HUES64 (cell line): ENCODE measurements around the gene UGP2.

Experiments
- H3K27ac ChIP-seq: 2 replicates; pipeline ENCODE4 v1.7.0; 2013; ENCODE audit warnings: low read depth, low read length, inconsistent platforms
- H3K27me3 ChIP-seq: 2 replicates; pipeline ENCODE4 v1.6.1; 2013; ENCODE audit warnings: mild to moderate bottlenecking, low read length; ENCODE audit not compliant: insufficient read depth
- H3K36me3 ChIP-seq: 2 replicates; pipeline ENCODE4 v1.6.1; 2013; ENCODE audit warnings: mild to moderate bottlenecking, low read length; ENCODE audit not compliant: insufficient read depth
- H3K4me1 ChIP-seq: 2 replicates; pipeline ENCODE4 v1.6.1; 2013; ENCODE audit warnings: mild to moderate bottlenecking, low read length, moderate library complexity; ENCODE audit not compliant: insufficient read depth
- H3K4me3 ChIP-seq: 2 replicates; pipeline ENCODE4 v1.5.1; 2013; ENCODE audit warnings: mild to moderate bottlenecking, low read length, moderate library complexity
- H3K9ac ChIP-seq: 2 replicates; pipeline ENCODE4 v1.6.1; 2013; ENCODE audit warnings: mild to moderate bottlenecking, low read depth, low read length
- H3K9me3 ChIP-seq: 2 replicates; pipeline ENCODE4 v1.6.1; 2013; ENCODE audit warnings: low read depth, low read length; ENCODE audit not compliant: insufficient read depth
- WGBS: fragments of 150-250, 120-280 bp; methylation state at CpG from one replicate; pipeline ENCODE4 v1.1.7; 2013; ENCODE audit warnings: missing lambda C conversion rate; 5-methylcytosine and 5-hydroxymethylcytosine counted together

UGP2 gene

DNA sequence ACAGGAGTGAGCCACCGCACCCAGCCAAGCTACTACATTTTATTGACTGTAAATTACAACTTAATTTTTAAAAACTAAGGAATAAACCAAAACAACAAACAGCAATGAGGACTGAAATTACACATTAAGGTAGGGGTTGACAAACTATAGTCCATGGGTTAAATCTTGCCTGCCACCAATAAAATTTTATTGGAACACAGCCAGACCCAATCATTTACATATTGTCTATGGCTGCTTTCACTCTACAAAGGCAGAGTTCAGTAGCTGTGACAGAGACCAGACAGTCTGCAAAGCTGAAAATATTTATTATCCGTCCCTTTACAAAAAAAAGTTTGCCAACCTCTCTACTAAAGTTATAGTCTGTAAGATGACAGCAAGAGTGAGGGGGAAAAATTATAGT lies 24.3 kb upstream of the UGP2 start:
- 79% methylated on average over 1 of the region's 2 CpGs for WGBS
- Histone ChIP-seq H3K27me3 (no peaks in the 10 kb centered on the region), H3K9ac (no peak overlapping the region), H3K36me3 (no peaks in the 10 kb centered on the region), H3K4me1 (peaks cover 9% of the 10 kb centered on the region; the same call in 1 of the 2 replicates), H3K4me3 (no peak overlapping the region), H3K9me3 (no peaks in the 10 kb centered on the region), H3K27ac (no peak overlapping the region)

DNA sequence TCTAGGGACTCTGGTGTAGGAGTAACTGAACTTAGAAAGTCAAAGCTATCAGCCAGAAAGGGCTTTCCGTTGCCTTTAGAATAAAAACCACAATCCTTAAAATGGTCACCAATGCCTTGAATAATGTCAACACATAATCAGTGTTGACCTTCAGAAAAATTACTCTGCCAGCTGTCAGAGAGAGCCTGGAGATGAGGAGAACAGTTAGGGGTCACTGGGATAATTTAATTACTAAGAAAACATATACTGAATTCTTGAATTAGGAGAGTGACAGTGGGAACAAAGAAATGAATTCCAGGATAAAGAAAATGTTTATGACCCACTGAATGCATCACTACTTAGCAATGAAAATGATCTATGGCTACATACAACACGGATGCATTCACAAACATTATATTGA lies 23.4 kb upstream of the UGP2 start:
- Histone ChIP-seq H3K36me3 (no peaks in the 10 kb centered on the region), H3K9me3 (no peaks in the 10 kb centered on the region), H3K4me1 (peaks cover 9% of the 10 kb centered on the region; the same call in 1 of the 2 replicates), H3K9ac (no peak overlapping the region), H3K27me3 (no peaks in the 10 kb centered on the region), H3K27ac (no peak overlapping the region), H3K4me3 (no peak overlapping the region)
- WGBS: 72% methylated on average over 2 of the region's 2 CpGs

DNA sequence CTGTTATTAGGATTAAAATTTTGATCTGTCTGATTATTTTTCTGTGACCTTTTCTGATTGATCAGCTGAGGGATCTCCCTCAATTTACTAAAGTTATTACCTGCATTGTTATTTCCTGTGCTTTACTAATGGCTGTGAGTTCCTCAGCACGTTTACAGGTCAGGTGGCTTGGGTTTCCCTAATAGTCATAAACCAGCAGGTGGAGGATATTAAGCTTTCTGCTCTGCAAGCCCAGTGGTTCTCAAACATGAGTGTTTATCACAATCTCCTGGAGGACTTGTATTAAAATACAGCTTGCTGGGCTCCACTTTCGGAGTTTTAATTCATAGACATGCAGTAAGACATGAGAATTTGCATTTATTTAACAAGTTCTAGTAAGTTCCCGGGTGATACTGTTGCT lies 22.4 kb upstream of the UGP2 start:
- H3K9me3 ChIP-seq: no peaks in the 10 kb centered on the region
- WGBS: 78% methylated on average over 3 of the region's 3 CpGs
- peaks cover 7% of the 10 kb centered on the region; the same call in 1 of the 2 replicates for H3K4me1 ChIP-seq
- no peak overlapping the region for H3K27ac ChIP-seq
- no peak overlapping the region for H3K4me3 ChIP-seq
- no peaks in the 10 kb centered on the region for H3K27me3 ChIP-seq
- H3K9ac ChIP-seq: no peak overlapping the region
- no peaks in the 10 kb centered on the region for H3K36me3 ChIP-seq

DNA sequence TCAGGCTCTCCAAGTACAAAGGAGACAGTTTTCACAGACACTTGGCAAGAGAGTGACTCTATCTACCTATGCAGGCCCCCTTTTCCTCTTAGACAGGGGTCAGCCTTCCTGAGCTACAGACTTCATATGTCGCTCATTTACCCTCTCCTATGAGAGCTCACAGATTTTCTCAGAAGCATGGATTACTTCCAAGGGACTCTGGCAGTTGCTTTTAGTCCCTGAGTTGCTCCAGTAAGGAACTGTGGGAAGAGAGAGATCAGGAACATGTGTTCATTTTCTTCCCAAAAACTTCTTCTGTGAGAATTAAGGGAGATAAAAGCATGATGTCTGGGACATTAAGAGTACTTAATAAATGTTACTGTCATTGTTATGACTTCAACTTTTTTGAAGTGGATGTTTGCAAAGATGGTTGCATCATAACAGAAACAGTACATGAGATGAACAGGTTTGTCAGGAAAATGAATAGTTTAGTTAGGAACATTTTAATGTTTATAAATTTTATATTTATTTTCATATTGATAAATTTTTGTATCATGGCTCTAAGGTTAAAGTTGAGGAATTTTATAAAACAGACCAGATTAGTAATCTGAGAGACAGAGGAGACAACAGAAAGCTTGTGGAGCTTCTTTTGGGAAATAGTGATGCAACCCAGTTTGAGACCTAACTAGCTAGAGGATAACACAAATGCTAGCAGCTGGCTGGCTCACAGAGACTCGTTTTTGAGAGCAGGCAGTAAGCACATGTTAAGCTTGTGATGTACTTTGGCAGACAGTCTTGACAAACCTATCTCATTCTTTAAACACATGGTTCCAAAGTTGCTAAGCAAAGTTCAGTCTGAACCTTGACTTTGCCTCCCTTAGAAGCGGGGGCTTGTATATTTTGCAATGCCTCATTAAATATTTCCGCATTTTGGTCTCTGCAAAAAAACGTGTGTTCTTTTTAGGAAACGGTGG lies 21.7 kb upstream of the UGP2 start:
- no peaks in the 10 kb centered on the region for H3K9me3 ChIP-seq
- WGBS: 88% methylated on average over 6 of the region's 6 CpGs
- H3K9ac ChIP-seq: no peak overlapping the region
- 0 out of 2 replicates have a peak, but pooled peaks cover 5% of the 10 kb centered on the region for H3K4me1 ChIP-seq
- no peaks in the 10 kb centered on the region for H3K36me3 ChIP-seq
- H3K4me3 ChIP-seq: no peak overlapping the region
- no peak overlapping the region for H3K27ac ChIP-seq
- H3K27me3 ChIP-seq: no peaks in the 10 kb centered on the region

DNA sequence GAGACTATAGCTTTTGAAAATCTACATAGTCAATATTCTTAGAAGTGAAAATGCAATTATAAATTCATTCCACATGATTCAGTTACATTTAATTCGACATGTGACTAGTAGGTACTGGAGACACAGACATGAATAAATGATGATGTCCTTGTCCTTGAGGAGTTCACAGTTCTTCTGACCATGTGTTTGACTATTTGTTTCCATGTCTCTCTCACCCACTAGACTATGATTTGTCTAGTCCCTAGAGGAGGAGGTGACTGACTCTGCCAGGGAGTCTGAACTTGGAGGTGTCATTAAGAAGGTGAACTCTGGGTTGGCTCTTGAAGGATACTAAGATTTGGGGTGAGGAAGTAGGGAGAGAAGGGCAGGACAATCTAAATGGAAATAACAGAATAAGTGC lies 20.7 kb upstream of the UGP2 start:
- H3K9ac ChIP-seq: no peak overlapping the region
- 0 out of 2 replicates have a peak, but pooled peaks cover 5% of the 10 kb centered on the region for H3K4me1 ChIP-seq
- WGBS: no CpG with 5 or more reads among the region's 1 CpG
- no peaks in the 10 kb centered on the region for H3K27me3 ChIP-seq
- no peaks in the 10 kb centered on the region for H3K9me3 ChIP-seq
- no peak overlapping the region for H3K27ac ChIP-seq
- no peak overlapping the region for H3K4me3 ChIP-seq
- no peaks in the 10 kb centered on the region for H3K36me3 ChIP-seq

DNA sequence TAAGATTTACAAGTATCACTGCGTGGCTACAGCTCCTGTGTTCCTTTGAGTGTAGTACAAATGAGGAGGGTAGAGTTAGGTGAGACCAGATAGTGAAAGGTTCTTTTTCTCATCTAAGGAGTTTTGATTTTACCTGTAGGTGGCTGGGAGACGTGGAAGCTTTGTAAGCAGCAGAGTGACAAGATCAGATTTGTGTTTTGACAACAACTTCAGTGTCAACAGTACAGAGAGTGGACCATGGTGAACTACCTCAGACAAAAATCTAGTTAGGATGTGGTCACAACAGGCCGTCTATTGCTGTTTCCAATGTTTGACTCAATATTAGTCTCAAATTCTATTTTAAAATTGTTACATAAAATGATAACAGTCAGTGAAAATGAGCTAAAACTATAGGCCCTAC lies 20.3 kb upstream of the UGP2 start:
- WGBS: 88% methylated on average over 3 of the region's 3 CpGs
- 0 out of 2 replicates have a peak, but pooled peaks cover 5% of the 10 kb centered on the region for H3K4me1 ChIP-seq
- no peaks in the 10 kb centered on the region for H3K9me3 ChIP-seq
- no peak overlapping the region for H3K4me3 ChIP-seq
- H3K27me3 ChIP-seq: no peaks in the 10 kb centered on the region
- no peak overlapping the region for H3K27ac ChIP-seq
- no peaks in the 10 kb centered on the region for H3K36me3 ChIP-seq
- no peak overlapping the region for H3K9ac ChIP-seq

DNA sequence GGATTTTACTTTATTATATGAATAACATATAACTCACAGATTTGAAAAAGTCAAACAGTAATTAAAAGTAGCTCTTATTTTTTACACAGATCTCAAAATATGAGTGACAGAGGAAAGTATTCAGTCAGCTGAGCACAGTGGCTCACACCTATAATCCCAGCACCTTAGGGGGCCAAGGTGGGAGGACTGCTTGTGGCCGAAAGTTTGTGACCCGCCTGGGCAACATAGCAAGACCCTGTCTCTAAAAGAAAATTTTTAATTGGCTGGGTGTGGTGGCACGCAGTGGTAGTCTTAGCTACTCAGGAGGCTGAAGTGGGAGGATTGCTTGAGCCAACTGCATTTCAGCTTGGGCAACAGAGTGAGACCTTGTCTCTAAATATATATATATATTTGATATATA lies 19.2 kb upstream of the UGP2 start:
- WGBS: 95% methylated on average over 3 of the region's 3 CpGs
- H3K27ac ChIP-seq: no peak overlapping the region
- H3K9me3 ChIP-seq: no peaks in the 10 kb centered on the region

DNA sequence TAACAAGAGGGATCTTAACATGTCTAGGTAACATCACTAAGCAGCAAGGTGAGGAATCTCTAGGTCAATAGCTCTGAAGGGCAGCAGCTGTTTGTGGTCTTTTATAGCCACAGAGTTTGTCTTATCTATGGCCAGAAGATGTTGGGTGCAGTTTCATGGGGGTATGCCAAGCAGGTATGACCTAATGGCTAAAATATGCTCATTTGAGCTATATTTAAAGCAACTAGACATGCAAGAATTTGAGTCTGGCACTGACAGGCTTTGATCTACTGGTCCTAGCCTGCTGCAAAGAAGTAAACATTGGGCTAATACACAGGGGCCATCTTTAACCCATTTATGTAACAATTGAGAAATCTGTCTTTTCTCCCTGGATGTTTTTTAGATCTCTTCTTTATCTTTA lies 13.9 kb upstream of the UGP2 start:
- Histone ChIP-seq H3K27me3 (no peaks in the 10 kb centered on the region), H3K27ac (no peak overlapping the region), H3K4me1 (peaks cover 16% of the 10 kb centered on the region; the same call in 1 of the 2 replicates), H3K9ac (no peak overlapping the region), H3K36me3 (no peaks in the 10 kb centered on the region), H3K4me3 (no peak overlapping the region), H3K9me3 (no peaks in the 10 kb centered on the region)

More for the DNA sequence above, 19.2 kb upstream of the UGP2 start:
- Histone ChIP-seq H3K4me3 (no peak overlapping the region), H3K4me1 (0 out of 2 replicates have a peak, but pooled peaks cover 8% of the 10 kb centered on the region), H3K9ac (no peak overlapping the region), H3K27me3 (no peaks in the 10 kb centered on the region), H3K36me3 (no peaks in the 10 kb centered on the region)

DNA sequence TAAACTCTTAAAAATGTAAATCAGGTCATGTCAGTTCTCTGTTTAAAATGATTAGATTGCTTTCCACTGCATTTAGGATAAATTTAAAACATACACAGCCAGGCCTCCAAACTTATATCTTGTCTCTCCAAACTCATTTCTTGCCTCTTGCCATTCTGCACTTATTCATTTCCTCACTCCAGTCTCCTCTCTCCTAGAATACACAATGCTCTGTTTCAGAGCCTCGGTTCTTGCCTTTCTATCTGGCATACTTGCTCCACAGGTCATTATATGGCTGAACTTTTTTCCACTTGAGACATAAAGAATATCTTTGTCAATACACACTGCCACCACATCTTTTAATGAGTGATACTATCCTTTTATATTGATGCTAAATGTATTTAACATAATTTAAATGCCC lies 10.5 kb upstream of the UGP2 start:
- no peaks in the 10 kb centered on the region for H3K27me3 ChIP-seq
- no peak overlapping the region for H3K9ac ChIP-seq
- H3K4me3 ChIP-seq: no peak overlapping the region
- WGBS: 75% methylated on average over 1 of the region's 1 CpG
- H3K4me1 ChIP-seq: peaks cover 16% of the 10 kb centered on the region; the same call in 1 of the 2 replicates
- no peak overlapping the region for H3K27ac ChIP-seq
- H3K9me3 ChIP-seq: no peaks in the 10 kb centered on the region
- H3K36me3 ChIP-seq: no peaks in the 10 kb centered on the region

DNA sequence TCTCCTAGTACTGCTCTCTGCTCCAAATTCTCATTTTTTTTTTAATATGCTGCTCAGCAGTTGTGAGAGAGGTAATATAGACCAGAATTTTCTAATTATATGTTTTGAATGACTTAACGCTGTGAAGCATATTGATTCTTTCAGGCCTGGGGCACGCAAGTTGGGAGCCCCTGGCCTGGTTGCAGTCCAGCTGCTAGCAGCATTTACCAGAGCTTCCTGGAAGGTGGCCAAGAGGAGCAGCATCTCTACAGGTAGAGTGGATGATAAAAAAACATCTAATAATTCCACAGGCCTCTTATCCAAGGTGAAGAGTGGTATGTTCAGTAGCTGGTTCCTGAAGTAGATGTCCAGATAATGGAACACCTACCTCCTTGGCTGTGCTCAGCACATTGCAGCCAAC lies 7.3 kb upstream of the UGP2 start:
- no peaks in the 10 kb centered on the region for H3K27me3 ChIP-seq
- no peak overlapping the region for H3K27ac ChIP-seq
- no peaks in the 10 kb centered on the region for H3K36me3 ChIP-seq
- no peak overlapping the region for H3K4me3 ChIP-seq
- H3K9me3 ChIP-seq: no peaks in the 10 kb centered on the region
- H3K4me1 ChIP-seq: peaks cover 3% of the 10 kb centered on the region; the same call in 1 of the 2 replicates
- WGBS: 96% methylated on average over 2 of the region's 2 CpGs
- H3K9ac ChIP-seq: no peak overlapping the region

DNA sequence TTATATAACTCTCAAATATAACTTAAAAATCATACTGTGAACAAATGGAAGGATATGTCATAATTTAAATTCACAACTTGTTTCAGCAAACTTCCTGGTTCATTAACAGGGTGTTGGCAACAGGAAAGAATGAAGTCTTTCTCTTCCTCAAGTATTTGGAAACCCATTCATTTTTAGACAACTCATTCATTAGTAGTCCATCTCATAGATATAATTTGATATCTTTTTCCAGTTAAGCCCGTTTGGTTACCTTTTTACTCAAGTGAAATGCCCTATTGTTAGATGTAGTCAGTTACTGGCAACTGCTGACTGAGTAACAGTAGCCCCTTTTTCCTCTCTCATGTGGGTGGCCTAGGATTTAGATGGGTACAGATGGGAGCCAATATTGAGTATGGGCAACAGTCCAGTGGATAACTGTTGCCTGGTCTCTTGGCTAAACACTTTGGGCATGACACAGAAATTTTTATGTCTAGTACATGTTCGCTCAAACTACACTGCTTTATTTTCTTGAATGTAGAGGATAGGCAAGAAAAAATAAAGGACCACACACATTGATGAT lies 4.6 kb upstream of the UGP2 start:
- peaks cover 7% of the 10 kb centered on the region; the same call in 1 of the 2 replicates for H3K4me1 ChIP-seq
- no peaks in the 10 kb centered on the region for H3K27me3 ChIP-seq
- no peak overlapping the region for H3K4me3 ChIP-seq
- 91% methylated on average over 2 of the region's 2 CpGs for WGBS
- no peaks in the 10 kb centered on the region for H3K9me3 ChIP-seq
- no peak overlapping the region for H3K9ac ChIP-seq
- H3K27ac ChIP-seq: no peak overlapping the region
- H3K36me3 ChIP-seq: no peaks in the 10 kb centered on the region
